GM21528 (cell line): ENCODE data around the gene KRTAP4-4.
"Not testable (repeated sequence)": the region's sequence is repeated elsewhere in the genome, so short reads cannot be mapped to it uniquely, and the experiment has no call there.

Source experiments
- ATAC-seq: cut with Tn5 transposase; IDR thresholded peaks from one replicate; pipeline ENCODE4 v1.9.1; 2021; ENCODE audit warnings: mild to moderate bottlenecking, moderate library complexity; ENCODE audit not compliant: unreplicated experiment, low FRiP score

The KRTAP4-4 gene

GRCh38 chr17:41117846-41118386 is 42.6 kb downstream of the KRTAP4-4 start, which contains the start of gene KRTAP4-11:
KRTAP4-11 (minus strand) TSS chr17:41118373; CDS start chr17:41118315, 58 bp downstream.
- not testable (repeated sequence) for ATAC-seq

- ATAC-seq: no peak
Observed at GRCh38 chr17:41116297-41116696, 44.3 kb downstream of the KRTAP4-4 start.

GRCh38 chr17:41111151-41111885 is 49.2 kb downstream of the KRTAP4-4 start:
- no peak for ATAC-seq
